ENCODE data around the gene IGFN1. TPM values are rescaled to one million over a fixed set of nuclear protein-coding genes. Genes with fewer than 3 reads are reported as not detected.

Gene IGFN1
- total RNA-seq, 1 donor = under 0.01 TPM

DNA sequence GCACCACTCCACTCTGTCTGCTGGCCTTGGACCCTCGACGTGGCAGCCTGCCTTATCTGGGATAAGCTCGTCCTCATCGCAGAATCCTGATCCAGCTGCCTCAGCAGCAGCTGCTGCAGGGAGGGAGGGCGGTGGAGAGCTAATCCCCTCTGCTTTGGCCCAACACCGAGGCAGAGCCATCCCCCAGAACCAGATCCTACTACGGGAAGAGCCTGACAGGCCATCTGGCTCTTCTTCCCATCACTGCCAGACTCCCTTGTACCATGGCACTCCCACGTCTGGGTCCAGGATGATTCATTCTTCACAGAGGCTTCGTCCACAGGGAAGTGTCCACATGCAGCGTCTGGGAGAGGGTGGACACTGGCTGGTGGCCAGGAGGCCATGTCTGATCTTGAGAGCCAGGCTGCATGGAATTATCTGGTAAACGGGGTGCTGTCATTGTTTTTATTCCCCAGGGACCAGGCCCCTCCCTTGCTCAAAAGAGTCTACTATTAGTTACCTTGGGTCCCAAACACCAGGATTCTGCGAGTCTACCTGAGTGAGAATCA lies 78.1 kb downstream of the IGFN1 start:
- no peaks in the 10 kb centered on the region for H3K9me3 ChIP-seq (ENCODE audit: low read depth, low read length)
- TF ChIP-seq, protein P1, sequence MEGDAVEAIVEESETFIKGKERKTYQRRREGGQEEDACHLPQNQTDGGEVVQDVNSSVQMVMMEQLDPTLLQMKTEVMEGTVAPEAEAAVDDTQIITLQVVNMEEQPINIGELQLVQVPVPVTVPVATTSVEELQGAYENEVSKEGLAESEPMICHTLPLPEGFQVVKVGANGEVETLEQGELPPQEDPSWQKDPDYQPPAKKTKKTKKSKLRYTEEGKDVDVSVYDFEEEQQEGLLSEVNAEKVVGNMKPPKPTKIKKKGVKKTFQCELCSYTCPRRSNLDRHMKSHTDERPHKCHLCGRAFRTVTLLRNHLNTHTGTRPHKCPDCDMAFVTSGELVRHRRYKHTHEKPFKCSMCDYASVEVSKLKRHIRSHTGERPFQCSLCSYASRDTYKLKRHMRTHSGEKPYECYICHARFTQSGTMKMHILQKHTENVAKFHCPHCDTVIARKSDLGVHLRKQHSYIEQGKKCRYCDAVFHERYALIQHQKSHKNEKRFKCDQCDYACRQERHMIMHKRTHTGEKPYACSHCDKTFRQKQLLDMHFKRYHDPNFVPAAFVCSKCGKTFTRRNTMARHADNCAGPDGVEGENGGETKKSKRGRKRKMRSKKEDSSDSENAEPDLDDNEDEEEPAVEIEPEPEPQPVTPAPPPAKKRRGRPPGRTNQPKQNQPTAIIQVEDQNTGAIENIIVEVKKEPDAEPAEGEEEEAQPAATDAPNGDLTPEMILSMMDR (IDR thresholded peaks at IDR 0.05; ENCODE audit: extremely low read depth, low read depth, low read length) = no peak
- H3K79me2 ChIP-seq (ENCODE audit: insufficient read depth, low read length) = no peaks in the 10 kb centered on the region
- H3K4me2 ChIP-seq (ENCODE audit: insufficient read depth, low read length) = peak overlapping the region; percentile 25
- H3K36me3 ChIP-seq (ENCODE audit: insufficient read depth, low read length) = no peaks in the 10 kb centered on the region
- peak; percentile 94 for DNase-seq (ENCODE audit: insufficient read length, low spot score, missing footprints)
- no peak overlapping the region for H3K4me3 ChIP-seq (ENCODE audit: insufficient read depth, low read length)
- H2AFZ ChIP-seq (ENCODE audit: low read length) = peak overlapping the region; percentile 2
- no peaks in the 10 kb centered on the region for H3K27me3 ChIP-seq (ENCODE audit: insufficient read depth, low read length)
- peak overlapping the region; percentile 94 for H3K27ac ChIP-seq (ENCODE audit: low read depth, low read length)
- peaks cover 41% of the 10 kb centered on the region for H3K4me1 ChIP-seq (ENCODE audit: insufficient read depth, low read length)
- no peaks in the 10 kb centered on the region for H4K20me1 ChIP-seq (ENCODE audit: insufficient read depth, low read length)

DNA sequence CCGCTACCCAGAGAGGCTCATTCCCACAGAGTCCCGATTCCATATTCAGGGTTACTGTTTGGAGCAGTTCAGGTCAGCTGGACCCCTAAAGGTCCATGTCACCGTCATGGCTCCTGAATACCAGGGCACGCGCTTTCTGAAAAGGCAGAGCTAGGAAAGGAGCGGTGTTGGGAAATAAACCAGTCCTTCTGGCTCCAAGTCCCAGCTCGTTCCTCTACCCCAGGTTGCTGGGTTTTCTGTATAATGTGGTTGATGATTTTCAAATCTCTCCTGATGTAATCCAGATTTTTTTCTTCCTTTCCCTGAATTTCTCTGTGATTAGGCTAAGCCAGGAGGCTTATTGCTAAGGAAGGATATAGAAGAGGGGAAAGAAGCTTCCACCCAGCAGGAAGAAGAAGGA lies 78.7 kb downstream of the IGFN1 start:
- Histone ChIP-seq H2AFZ (ENCODE audit: low read length) (no peak overlapping the region), H3K27ac (ENCODE audit: low read depth, low read length) (peak overlapping the region; percentile 94), H3K4me1 (ENCODE audit: insufficient read depth, low read length) (peaks cover 41% of the 10 kb centered on the region), H3K27me3 (ENCODE audit: insufficient read depth, low read length) (no peaks in the 10 kb centered on the region), H3K4me2 (ENCODE audit: insufficient read depth, low read length) (no peak overlapping the region), H4K20me1 (ENCODE audit: insufficient read depth, low read length) (no peaks in the 10 kb centered on the region), H3K79me2 (ENCODE audit: insufficient read depth, low read length) (no peaks in the 10 kb centered on the region), H3K4me3 (ENCODE audit: insufficient read depth, low read length) (no peak overlapping the region), H3K36me3 (ENCODE audit: insufficient read depth, low read length) (no peaks in the 10 kb centered on the region), H3K9me3 (ENCODE audit: low read depth, low read length) (no peaks in the 10 kb centered on the region)
- DNase-seq (ENCODE audit: insufficient read length, low spot score, missing footprints) = no peak
- TF ChIP-seq, protein P1 (IDR thresholded peaks at IDR 0.05; ENCODE audit: extremely low read depth, low read depth, low read length) = no peak

DNA sequence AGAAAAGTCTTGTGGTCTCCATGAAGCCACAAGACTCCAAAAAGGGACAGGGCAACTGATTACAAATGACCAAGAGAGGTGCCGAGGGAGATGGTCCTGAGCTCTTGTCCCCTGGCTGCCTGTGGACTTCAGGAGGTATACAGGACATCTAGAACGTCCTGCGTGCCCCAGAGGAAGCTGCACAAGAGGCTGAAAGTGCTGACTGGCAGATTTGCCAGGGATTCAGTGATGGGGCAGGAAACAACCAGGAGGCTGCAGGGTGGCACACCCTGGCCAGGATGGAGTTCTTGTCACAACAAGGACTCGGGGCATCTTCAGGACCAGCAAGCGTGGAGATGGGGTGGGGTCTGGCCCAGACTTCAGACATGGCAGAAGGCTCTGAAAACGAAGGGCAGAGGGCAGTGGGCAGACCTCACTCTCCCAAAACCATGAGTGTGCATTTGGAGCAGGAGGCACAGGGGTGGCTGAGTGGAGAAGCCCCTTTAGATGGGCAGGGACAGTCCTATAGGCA lies 79.3 kb downstream of the IGFN1 start:
- H3K9me3 ChIP-seq (ENCODE audit: low read depth, low read length) = no peaks in the 10 kb centered on the region
- H3K36me3 ChIP-seq (ENCODE audit: insufficient read depth, low read length) = no peaks in the 10 kb centered on the region
- TF ChIP-seq, protein P1 (IDR thresholded peaks at IDR 0.05; ENCODE audit: extremely low read depth, low read depth, low read length) = no peak
- no peak overlapping the region for H3K27ac ChIP-seq (ENCODE audit: low read depth, low read length)
- H3K4me1 ChIP-seq (ENCODE audit: insufficient read depth, low read length) = peaks cover 45% of the 10 kb centered on the region
- no peak overlapping the region for H3K4me2 ChIP-seq (ENCODE audit: insufficient read depth, low read length)
- H4K20me1 ChIP-seq (ENCODE audit: insufficient read depth, low read length) = no peaks in the 10 kb centered on the region
- H2AFZ ChIP-seq (ENCODE audit: low read length) = no peak overlapping the region
- H3K4me3 ChIP-seq (ENCODE audit: insufficient read depth, low read length) = no peak overlapping the region
- no peak for DNase-seq (ENCODE audit: insufficient read length, low spot score, missing footprints)
- no peaks in the 10 kb centered on the region for H3K79me2 ChIP-seq (ENCODE audit: insufficient read depth, low read length)
- H3K27me3 ChIP-seq (ENCODE audit: insufficient read depth, low read length) = no peaks in the 10 kb centered on the region

DNA sequence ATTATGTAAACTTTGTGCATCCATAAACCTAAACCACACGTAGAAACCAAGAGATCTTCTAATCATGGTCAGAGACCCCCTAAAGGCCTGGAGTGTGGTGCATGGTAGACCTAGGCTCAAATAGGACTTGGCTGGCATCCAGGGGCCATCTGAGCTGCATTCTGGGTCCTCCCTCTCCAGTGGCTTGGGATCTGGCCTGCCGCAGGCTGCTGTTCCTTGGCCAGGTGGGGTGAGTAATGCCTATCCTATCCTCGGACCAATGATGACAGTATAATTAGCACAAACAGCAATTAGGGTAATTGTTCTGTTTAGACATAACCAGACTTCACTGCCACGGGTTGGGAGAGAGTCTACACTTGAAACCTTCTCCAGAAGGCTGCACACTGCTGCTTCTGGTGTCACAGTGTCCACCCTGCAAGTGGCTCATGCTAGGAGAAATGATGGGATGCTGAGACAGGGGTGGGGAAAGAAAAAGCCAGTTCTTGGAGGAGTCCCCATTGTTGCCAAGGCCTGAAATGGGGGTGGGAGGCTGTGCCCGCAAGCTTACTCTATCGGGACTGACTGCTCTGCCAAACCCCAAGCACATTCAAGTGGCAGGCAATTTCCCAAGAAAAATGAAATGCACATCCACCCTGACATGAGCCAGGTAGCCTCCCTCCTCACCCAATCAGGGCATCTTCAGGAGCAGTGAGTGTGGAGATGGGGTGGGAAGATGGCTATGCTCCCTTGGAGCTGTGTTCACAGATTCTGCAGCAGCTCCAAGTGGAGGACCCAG lies 80.2 kb downstream of the IGFN1 start:
- H3K79me2 ChIP-seq (ENCODE audit: insufficient read depth, low read length) = no peaks in the 10 kb centered on the region
- H3K27me3 ChIP-seq (ENCODE audit: insufficient read depth, low read length) = no peaks in the 10 kb centered on the region
- no peak overlapping the region for H3K27ac ChIP-seq (ENCODE audit: low read depth, low read length)
- H2AFZ ChIP-seq (ENCODE audit: low read length) = no peak overlapping the region
- no peak overlapping the region for H3K4me2 ChIP-seq (ENCODE audit: insufficient read depth, low read length)
- H3K36me3 ChIP-seq (ENCODE audit: insufficient read depth, low read length) = no peaks in the 10 kb centered on the region
- H4K20me1 ChIP-seq (ENCODE audit: insufficient read depth, low read length) = no peaks in the 10 kb centered on the region
- no peak overlapping the region for H3K4me3 ChIP-seq (ENCODE audit: insufficient read depth, low read length)
- H3K4me1 ChIP-seq (ENCODE audit: insufficient read depth, low read length) = peaks cover 47% of the 10 kb centered on the region
- DNase-seq (ENCODE audit: insufficient read length, low spot score, missing footprints) = no peak
- TF ChIP-seq, protein P1 (IDR thresholded peaks at IDR 0.05; ENCODE audit: extremely low read depth, low read depth, low read length) = no peak
- no peaks in the 10 kb centered on the region for H3K9me3 ChIP-seq (ENCODE audit: low read depth, low read length)

Measured in osteoblast (primary cell).